SU-DHL-6 (cell line): ENCODE results near the gene TEAD1.

Source experiments
- CTCF ChIP-seq: fragments of 200-600 bp; sonication (generic); IDR thresholded peaks from one replicate; pipeline ENCODE4 v1.5.1; 2017; ENCODE audit warnings: antibody characterized with exemption, mild to moderate bottlenecking, low read length, moderate library complexity; ENCODE audit not compliant: insufficient read depth, poor library complexity, severe bottlenecking
- EZH2phosphoT487 ChIP-seq: fragments of 200-600 bp; sonication (generic), shearing (Covaris generic); conservative IDR thresholded peaks from 2 replicates; pipeline ENCODE4 v1.6.1; 2018; ENCODE audit warnings: mild to moderate bottlenecking, antibody characterized with exemption, low read length, moderate library complexity, mixed read lengths

- TF ChIP-seq CTCF = no peak
- TF ChIP-seq EZH2phosphoT487 = no peak
Observed at GRCh38 chr11:12885717-12886239, 211.6 kb downstream of the TEAD1 start.
